Measurements from ENCODE around the gene GCNT2.
A peak's percentile ranks its signal among the peaks of the same experiment; 100 is the strongest.
"Not testable (repeated sequence)": the region's sequence is repeated elsewhere in the genome, so short reads cannot be mapped to it uniquely, and the experiment has no call there.

Gene GCNT2

GRCh38 chr6:10582774-10583508 lies 61.8 kb downstream of the GCNT2 start:
- peak; percentile 99 for DNase-seq

- no peak for DNase-seq
Observed at GRCh38 chr6:10583509-10583901, 62.4 kb downstream of the GCNT2 start.

GRCh38 chr6:10584607-10585006 lies 63.5 kb downstream of the GCNT2 start:
- no peak for DNase-seq

- peak; percentile 20 for DNase-seq
Observed at GRCh38 chr6:10585209-10585845, 64.2 kb downstream of the GCNT2 start.

- DNase-seq, result no peak
Observed at GRCh38 chr6:10586302-10586701, 65.2 kb downstream of the GCNT2 start.

- peak; percentile 56 for DNase-seq
Observed at GRCh38 chr6:10587656-10588406, 66.7 kb downstream of the GCNT2 start.

- DNase-seq, result no peak
Observed at GRCh38 chr6:10588562-10589428, 67.6 kb downstream of the GCNT2 start.

- DNase-seq, result peak; percentile 30
Observed at GRCh38 chr6:10589429-10589727, 68.2 kb downstream of the GCNT2 start.

- DNase-seq, result no peak
Observed at GRCh38 chr6:10589983-10590382, 68.8 kb downstream of the GCNT2 start.

GRCh38 chr6:10591422-10592160 lies 70.4 kb downstream of the GCNT2 start:
- peak; percentile 90 for DNase-seq

- no peak for DNase-seq
Observed at GRCh38 chr6:10595731-10596664, 74.8 kb downstream of the GCNT2 start.

- no peak for DNase-seq
Observed at GRCh38 chr6:10597499-10598001, 76.4 kb downstream of the GCNT2 start.

GRCh38 chr6:10598084-10598960 lies 77.2 kb downstream of the GCNT2 start:
- DNase-seq, result peak; percentile 16

- DNase-seq, result no peak
Observed at GRCh38 chr6:10599046-10599445, 77.9 kb downstream of the GCNT2 start.

GRCh38 chr6:10600681-10601080 lies 79.5 kb downstream of the GCNT2 start:
- DNase-seq, result not testable (repeated sequence)

GRCh38 chr6:10603219-10603618 lies 82.1 kb downstream of the GCNT2 start:
- DNase-seq, result no peak

- DNase-seq, result no peak
Observed at GRCh38 chr6:10609038-10609437, 87.9 kb downstream of the GCNT2 start.

GRCh38 chr6:10610289-10610688 lies 89.1 kb downstream of the GCNT2 start:
- no peak for DNase-seq

GRCh38 chr6:10612161-10612560 lies 91.0 kb downstream of the GCNT2 start:
- DNase-seq, result peak; percentile 12

- DNase-seq, result no peak
Observed at GRCh38 chr6:10613077-10613476, 91.9 kb downstream of the GCNT2 start.
